B cell (primary cell): ENCODE results near the gene TUBA4A. TPM values are rescaled to one million over a fixed set of nuclear protein-coding genes. Genes with fewer than 3 reads are reported as not detected.
A peak's percentile ranks its signal among the peaks of the same experiment; 100 is the strongest.

Source experiments
- ATAC-seq: fragments of 200-7000 bp; cut with Tn5 transposase; one replicate; pipeline ENCODE4 v1.10.0; 2021; ENCODE audit warnings: low read depth, mild to moderate bottlenecking, moderate number of reproducible peaks, moderate library complexity
- CTCF ChIA-PET: fragments of 350-600 bp; sonication (Branson Sonifier 250); formaldehyde crosslinking; loops from one replicate; lab custom pipeline; 2021; ENCODE audit warnings: antibody characterized with exemption, inconsistent platforms; lab: Charles Lee
- POLR2A ChIA-PET: fragments of 350-600 bp; sonication (Branson Sonifier 250); formaldehyde crosslinking; loops from one replicate; lab custom pipeline; 2021; ENCODE audit warnings: antibody characterized with exemption; lab: Charles Lee
- DNase-seq: peaks from one replicate; pipeline ENCODE4 v3.0.0; 2013
- H2AFZ ChIP-seq: 2 replicates; pipeline ENCODE4 v1.6.1; 2012; ENCODE audit warnings: mild to moderate bottlenecking, low read depth, low read length; ENCODE audit not compliant: insufficient read depth, poor library complexity, severe bottlenecking
- H3K27ac ChIP-seq, 2 donors: 1 replicate in 1 of 2; 2 replicates in 1 of 2; pipeline ENCODE4 v1.5.1; 2012 to 2013; ENCODE audit warnings: low read length in 2 of 2, mild to moderate bottlenecking in 2 of 2, moderate library complexity in 1 of 2
- H3K27me3 ChIP-seq, 4 experiments: fragments of 200-600 bp in 1 of 4; sonication (generic) in 1 of 4; replicated peaks in 1 of 4; 1 replicate in 2 of 4; 2 replicates in 2 of 4; pipeline versions ENCODE4 v1.6.1 to v1.7.0; 2013 to 2016; ENCODE audit warnings: low read length in 3 of 4, mild to moderate bottlenecking in 2 of 4, mixed read lengths in 1 of 4, moderate library complexity in 1 of 4; ENCODE audit not compliant: insufficient read depth in 4 of 4, control insufficient read depth in 3 of 4; ENCODE audit errors: control extremely low read depth in 1 of 4
- H3K36me3 ChIP-seq, 2 experiments: replicated peaks in 1 of 2; 1 replicate in 1 of 2; 2 replicates in 1 of 2; pipeline versions ENCODE4 v1.6.1 to v1.7.1; 2013; ENCODE audit warnings: low read length in 1 of 2; ENCODE audit not compliant: insufficient read depth in 2 of 2, control insufficient read depth in 1 of 2; ENCODE audit errors: control extremely low read depth in 1 of 2, extremely low read depth in 1 of 2
- H3K4me1 ChIP-seq, 2 donors: fragments of 200-600 bp in 1 of 2; sonication (generic) in 1 of 2; 1 replicate in 1 of 2; 2 replicates in 1 of 2; pipeline versions ENCODE4 v1.5.1 to v1.6.1; 2013 to 2017; ENCODE audit warnings: low read length in 2 of 2; ENCODE audit not compliant: control insufficient read depth in 2 of 2, insufficient read depth in 2 of 2
- H3K4me2 ChIP-seq: replicated peaks from 2 replicates; pipeline ENCODE3; 2012; ENCODE audit warnings: mild to moderate bottlenecking, low read depth, low read length; ENCODE audit not compliant: poor library complexity, severe bottlenecking
- H3K4me3 ChIP-seq, 5 experiments: fragments of 200-600 bp in 1 of 5; sonication (generic) in 1 of 5; 1 replicate in 3 of 5; 2 replicates in 2 of 5; pipeline versions ENCODE4 v1.5.1 to v1.7.0; 2011 to 2016; ENCODE audit warnings: low read length in 4 of 5, mild to moderate bottlenecking in 4 of 5, low read depth in 2 of 5, control low read depth in 1 of 5, moderate library complexity in 1 of 5; ENCODE audit not compliant: insufficient read depth in 1 of 5; ENCODE audit errors: control extremely low read depth in 1 of 5, extremely low read depth in 1 of 5
- H3K79me2 ChIP-seq: fragments of 200-600 bp; sonication (generic); one replicate; pipeline ENCODE4 v1.6.0; 2016; ENCODE audit warnings: low read length; ENCODE audit not compliant: control insufficient read depth, insufficient read depth
- H3K9ac ChIP-seq: fragments of 200-600 bp; sonication (generic); 2 replicates; pipeline ENCODE4 v1.6.1; 2017; ENCODE audit warnings: mild to moderate bottlenecking, low read length, moderate library complexity
- H3K9me3 ChIP-seq, 3 donors: one replicate each; pipeline versions ENCODE4 v1.6.1 to v1.7.1; 2013; ENCODE audit warnings: low read length in 2 of 3; ENCODE audit not compliant: control insufficient read depth in 2 of 3, insufficient read depth in 1 of 3; ENCODE audit errors: control extremely low read depth in 1 of 3
- H4K20me1 ChIP-seq: 2 replicates; pipeline ENCODE4 v1.6.0; 2012; ENCODE audit warnings: mild to moderate bottlenecking, low read length; ENCODE audit not compliant: insufficient read depth, control insufficient read depth, poor library complexity, severe bottlenecking
- H3K27ac Mint-ChIP-seq: one replicate; pipeline ENCODE4 v1.8.0; 2021; ENCODE audit warnings: mixed read lengths
- H3K27me3 Mint-ChIP-seq: one replicate; pipeline ENCODE4 v1.8.0; 2021; ENCODE audit warnings: mixed read lengths
- H3K4me1 Mint-ChIP-seq: one replicate; pipeline ENCODE4 v1.8.0; 2021; ENCODE audit warnings: mixed read lengths
- H3K4me3 Mint-ChIP-seq: one replicate; pipeline ENCODE4 v1.8.0; 2021; ENCODE audit warnings: mixed read lengths
- H3K9me3 Mint-ChIP-seq: one replicate; pipeline ENCODE4 v1.8.0; 2022; ENCODE audit warnings: mixed read lengths; ENCODE audit not compliant: insufficient read depth
- EZH2 ChIP-seq: IDR thresholded peaks from 2 replicates; pipeline ENCODE4 v1.6.1; 2012; ENCODE audit warnings: borderline replicate concordance, low read depth, mild to moderate bottlenecking, moderate library complexity, low read length; ENCODE audit not compliant: insufficient read depth, poor library complexity, severe bottlenecking
- WGBS: methylation state at CpG from one replicate; pipeline ENCODE4 v1.1.5; 2013; ENCODE audit warnings: missing lambda C conversion rate; ENCODE audit not compliant: insufficient coverage; 5-methylcytosine and 5-hydroxymethylcytosine counted together
- intact Hi-C: fragments of 100-400 bp; cut with micrococcal nuclease; formaldehyde crosslinking; loops from one replicate; pipeline ENCODE4 v1.10.0; 2022
- polyA plus RNA-seq: library from polyadenylated mRNA; depleted of rRNA; stranded (reverse); fragments of >200 nt; gene quantifications from 2 replicates; pipeline ENCODE4 v1.2.3, GENCODE V29; 2012
- total RNA-seq, 2 donors: library from RNA; stranded (reverse); fragments of 120-200 nt in 1 of 2; gene quantifications; 1 replicate in 1 of 2; 2 replicates in 1 of 2; pipeline versions ENCODE4 v1.2.3 to v1.2.4, GENCODE V29; 2013 to 2022
- TF ChIP-seq, protein P1 (sequence below): fragments of 200-600 bp; IDR thresholded peaks from one replicate; pipeline ENCODE4 v1.8.0; 2022; ENCODE audit warnings: antibody characterized with exemption, mild to moderate bottlenecking

The TUBA4A gene
- total and polyA plus RNA-seq, 2 donors (not counting 1 experiment from before 2014, with no cell fraction given), result 196 to 338 TPM

- TF ChIP-seq EZH2, result no peak
- TF ChIP-seq, protein P1, sequence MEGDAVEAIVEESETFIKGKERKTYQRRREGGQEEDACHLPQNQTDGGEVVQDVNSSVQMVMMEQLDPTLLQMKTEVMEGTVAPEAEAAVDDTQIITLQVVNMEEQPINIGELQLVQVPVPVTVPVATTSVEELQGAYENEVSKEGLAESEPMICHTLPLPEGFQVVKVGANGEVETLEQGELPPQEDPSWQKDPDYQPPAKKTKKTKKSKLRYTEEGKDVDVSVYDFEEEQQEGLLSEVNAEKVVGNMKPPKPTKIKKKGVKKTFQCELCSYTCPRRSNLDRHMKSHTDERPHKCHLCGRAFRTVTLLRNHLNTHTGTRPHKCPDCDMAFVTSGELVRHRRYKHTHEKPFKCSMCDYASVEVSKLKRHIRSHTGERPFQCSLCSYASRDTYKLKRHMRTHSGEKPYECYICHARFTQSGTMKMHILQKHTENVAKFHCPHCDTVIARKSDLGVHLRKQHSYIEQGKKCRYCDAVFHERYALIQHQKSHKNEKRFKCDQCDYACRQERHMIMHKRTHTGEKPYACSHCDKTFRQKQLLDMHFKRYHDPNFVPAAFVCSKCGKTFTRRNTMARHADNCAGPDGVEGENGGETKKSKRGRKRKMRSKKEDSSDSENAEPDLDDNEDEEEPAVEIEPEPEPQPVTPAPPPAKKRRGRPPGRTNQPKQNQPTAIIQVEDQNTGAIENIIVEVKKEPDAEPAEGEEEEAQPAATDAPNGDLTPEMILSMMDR, result no peak
- Histone ChIP-seq H3K36me3 (peaks cover 7 to 18% of the 10 kb centered on the region in 2 experiments), H4K20me1 (peaks cover 4% of the 10 kb centered on the region), H3K4me2 (no peak overlapping the region), H3K4me3 (no peak overlapping the region), H3K27me3 (no peaks in the 10 kb centered on the region), H3K27ac (no peak overlapping the region), H3K4me1 (peaks cover 9 to 15% of the 10 kb centered on the region in 2 donors), H2AFZ (no peak overlapping the region), H3K9ac (no peak overlapping the region), H3K79me2 (no peaks in the 10 kb centered on the region), H3K9me3 (no peaks in the 10 kb centered on the region)
- Mint-ChIP-seq H3K4me1 (peaks cover 22% of the 10 kb centered on the region), H3K27ac (no peak overlapping the region), H3K9me3 (no peaks in the 10 kb centered on the region), H3K4me3 (no peak overlapping the region), H3K27me3 (no peaks in the 10 kb centered on the region)
- DNase-seq (no peak), ATAC-seq (no peak)
- 97% methylated on average over 8 of the region's 8 CpGs for WGBS
- intact Hi-C loops, result no loop called here
- POLR2A ChIA-PET, result interaction anchor here (0.6 kb wide), 1 partner anchor 60 kb away, joined by 7 read pairs; no protein-coding TSS in a partner anchor
- CTCF ChIA-PET, result interaction anchor here (1.0 to 7.3 kb wide), 6 partner anchors 39 to 82 kb away, joined by 3 to 65 read pairs (median 12); partner anchors contain the start of genes DNAJB2, NHEJ1 and SLC23A3
Measured at GRCh38 chr2:219213026-219213415, 40.7 kb downstream of the TUBA4A start.

DNA sequence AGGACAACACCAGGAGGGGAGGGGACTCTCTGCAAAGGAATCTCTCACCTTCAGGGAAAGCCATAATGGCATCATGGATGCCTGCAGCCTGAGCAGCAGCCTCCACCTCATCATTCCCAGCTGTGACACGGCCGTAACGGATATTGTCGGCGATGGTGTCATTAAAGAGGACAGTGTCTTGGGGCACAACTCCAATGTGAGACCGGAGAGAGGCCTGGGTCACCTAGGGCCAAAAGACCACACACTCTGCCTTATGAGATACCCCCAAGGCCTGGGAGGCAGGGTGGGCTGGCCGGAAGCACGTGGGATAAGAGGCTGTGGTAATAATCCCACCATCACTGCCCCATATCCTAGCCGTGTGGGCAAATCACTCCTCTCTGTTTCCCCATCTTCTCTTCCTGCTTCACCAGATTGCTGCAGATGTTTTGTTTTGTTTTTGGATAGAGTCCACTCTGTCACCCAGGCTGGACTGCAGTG lies 42.8 kb downstream of the TUBA4A start:
- 83% methylated on average over 1 of the region's 9 CpGs for WGBS
- H3K4me2 ChIP-seq, result peak overlapping the region; percentile 40
- Mint-ChIP-seq H3K27me3 (no peaks in the 10 kb centered on the region), H3K9me3 (no peaks in the 10 kb centered on the region), H3K4me3 (no peak overlapping the region), H3K4me1 (peaks cover 28% of the 10 kb centered on the region), H3K27ac (peak overlapping the region; percentile 37)
- no peak overlapping the region for H3K9ac ChIP-seq
- H3K36me3 ChIP-seq, result peaks cover 7 to 24% of the 10 kb centered on the region in 2 experiments
- ChIA-PET CTCF (interaction anchor here (0.7 to 7.3 kb wide), 24 partner anchors 11 to 178 kb away, joined by 3 to 65 read pairs (median 5); partner anchors contain the start of genes ANKZF1, ATG9A, CNPPD1 and DNAJB2), POLR2A (interaction anchor here (0.7 to 1.6 kb wide), 6 partner anchors 9 to 51 kb away, joined by 3 to 15 read pairs (median 5); partner anchors contain the start of genes CNPPD1 and NHEJ1)
- no peaks in the 10 kb centered on the region for H3K9me3 ChIP-seq
- TF ChIP-seq EZH2, result no peak
- TF ChIP-seq, protein P1, result no peak
- H2AFZ ChIP-seq, result peak overlapping the region; percentile 41
- H3K4me1 ChIP-seq, result peaks cover 14 to 20% of the 10 kb centered on the region in 2 donors
- no peak overlapping the region for H3K4me3 ChIP-seq
- peaks cover 6% of the 10 kb centered on the region for H3K79me2 ChIP-seq
- peak overlapping the region in 1 of 2 donors; percentile 18 for H3K27ac ChIP-seq
- H3K27me3 ChIP-seq, result no peaks in the 10 kb centered on the region
- peaks cover 14% of the 10 kb centered on the region for H4K20me1 ChIP-seq
- no peak for ATAC-seq
- DNase-seq, result peak; percentile 6
- intact Hi-C loops, result loop anchor here (1.0 kb wide), 2 partner anchors 40 to 51 kb away; partner anchors contain the start of gene NHEJ1
